Hepatocyte (in vitro differentiated cells): ENCODE measurements around the gene GSTT2.
"Not testable (repeated sequence)": the region's sequence is repeated elsewhere in the genome, so short reads cannot be mapped to it uniquely, and the experiment has no call there.

Experiments used
- CTCF ChIP-seq: fragments of 200-600 bp; sonication (generic); IDR thresholded peaks from 2 replicates; pipeline ENCODE4 v1.5.1; 2016; ENCODE audit warnings: antibody characterized with exemption, mild to moderate bottlenecking; ENCODE audit not compliant: poor library complexity
- EZH2phosphoT487 ChIP-seq: fragments of 200-600 bp; sonication (generic); IDR thresholded peaks from one replicate; pipeline ENCODE4 v1.6.1; 2018; ENCODE audit warnings: antibody characterized with exemption, mild to moderate bottlenecking, low read depth, moderate library complexity; ENCODE audit not compliant: unreplicated experiment, severe bottlenecking

GRCh38 chr22:23999779-24000178 is 19.8 kb downstream of the GSTT2 start:
- not testable (repeated sequence) for TF ChIP-seq CTCF, EZH2phosphoT487
